ENCODE data around the gene GALNS.
A peak's percentile ranks its signal among the peaks of the same experiment; 100 is the strongest.
"Not testable (repeated sequence)": the region's sequence is repeated elsewhere in the genome, so short reads cannot be mapped to it uniquely, and the experiment has no call there.

Gene GALNS

GRCh38 chr16:88805340-88805715, 51.4 kb downstream of the GALNS start:
- no peak for DNase-seq (ENCODE audit: low spot score)

- DNase-seq (ENCODE audit: low spot score): no peak
These were observed 52.0 kb downstream of the GALNS start for GRCh38 chr16:88804552-88805339.

GRCh38 chr16:88804173-88804551, 52.6 kb downstream of the GALNS start:
- no peak for DNase-seq (ENCODE audit: low spot score)

GRCh38 chr16:88803264-88803987, 53.3 kb downstream of the GALNS start, which contains the start of gene CDT1:
Gene CDT1, plus strand, starts transcription at chr16:88803789. Its CDS starts 43 bp downstream, at chr16:88803832.
- peak; percentile 83 for DNase-seq (ENCODE audit: low spot score)

- DNase-seq (ENCODE audit: low spot score): no peak
These were observed 56.5 kb downstream of the GALNS start for GRCh38 chr16:88800277-88800592.

- no peak for DNase-seq (ENCODE audit: low spot score)
These were observed 57.0 kb downstream of the GALNS start for GRCh38 chr16:88799569-88800276.

- no peak for DNase-seq (ENCODE audit: low spot score)
These were observed 57.8 kb downstream of the GALNS start for GRCh38 chr16:88798772-88799455.

GRCh38 chr16:88798073-88798472, 58.7 kb downstream of the GALNS start:
- no peak for DNase-seq (ENCODE audit: low spot score)

GRCh38 chr16:88796278-88796677, 60.5 kb downstream of the GALNS start:
- DNase-seq (ENCODE audit: low spot score): no peak

GRCh38 chr16:88793251-88793954, 63.3 kb downstream of the GALNS start:
- DNase-seq (ENCODE audit: low spot score): no peak

GRCh38 chr16:88792668-88793250, 64.0 kb downstream of the GALNS start:
- DNase-seq (ENCODE audit: low spot score): no peak

GRCh38 chr16:88792078-88792550, 64.6 kb downstream of the GALNS start:
- no peak for DNase-seq (ENCODE audit: low spot score)

- no peak for DNase-seq (ENCODE audit: low spot score)
These were observed 66.2 kb downstream of the GALNS start for GRCh38 chr16:88790312-88791211.

GRCh38 chr16:88789594-88789993, 67.2 kb downstream of the GALNS start:
- no peak for DNase-seq (ENCODE audit: low spot score)

GRCh38 chr16:88788749-88789148, 68.0 kb downstream of the GALNS start:
- not testable (repeated sequence) for DNase-seq (ENCODE audit: low spot score)

GRCh38 chr16:88787579-88788314, 69.0 kb downstream of the GALNS start:
- no peak for DNase-seq (ENCODE audit: low spot score)

- no peak for DNase-seq (ENCODE audit: low spot score)
These were observed 71.4 kb downstream of the GALNS start, which contains the start of gene PIEZO1 for GRCh38 chr16:88785106-88785924. Gene PIEZO1, minus strand, starts transcription at chr16:88785220. Its CDS starts 256 bp downstream, at chr16:88784964.

- no peak for DNase-seq (ENCODE audit: low spot score)
These were observed 72.0 kb downstream of the GALNS start for GRCh38 chr16:88784856-88785105.
